SK-N-SH (cell line): Measurements from ENCODE around the gene NCKAP5. TPM values are rescaled to one million over a fixed set of nuclear protein-coding genes. Genes with fewer than 3 reads are reported as not detected.
A peak's percentile ranks its signal among the peaks of the same experiment; 100 is the strongest.

ENCODE experiments used
- CTCF ChIA-PET: fragments of 300-600, 350-600 bp; formaldehyde crosslinking; extraction: SDS; loops from one replicate; lab custom pipeline; 2021; lab: Yijun Ruan, JAX
- POLR2A ChIA-PET: fragments of 350-600 bp; sonication (Branson Sonifier 250); formaldehyde crosslinking; extraction: SDS; loops from one replicate; lab custom pipeline; 2020; ENCODE audit warnings: antibody characterized with exemption, inconsistent platforms; lab: Yijun Ruan, JAX
- DNase-seq: peaks from one replicate; pipeline ENCODE4 v3.0.0; 2012
- H2AFZ ChIP-seq: fragments of 200-600 bp; sonication (generic); 2 replicates; pipeline ENCODE4 v1.8.1; 2016; ENCODE audit warnings: antibody characterized with exemption, mild to moderate bottlenecking, low read depth
- H3F3A ChIP-seq: fragments of 200-600 bp; sonication (generic); replicated peaks from 2 replicates; pipeline ENCODE3; 2016; ENCODE audit warnings: antibody characterized with exemption, mild to moderate bottlenecking; ENCODE audit not compliant: insufficient read depth
- H3K27ac ChIP-seq, 2 experiments: fragments of 200-500 bp in 1 of 2; fragments of 200-600 bp in 1 of 2; sonication (Bioruptor generic) in 1 of 2; sonication (generic), shearing (Covaris generic) in 1 of 2; 2 replicates each; pipeline versions ENCODE4 v1.5.1 to v1.6.1; 2014 to 2016; ENCODE audit warnings: low read depth in 2 of 2, inconsistent platforms in 1 of 2, low read length in 1 of 2, mild to moderate bottlenecking in 1 of 2, mixed read lengths in 1 of 2
- H3K27me3 ChIP-seq: fragments of 200-600 bp; sonication (generic), shearing (Covaris generic); 2 replicates; pipeline ENCODE4 v1.6.1; 2016; ENCODE audit warnings: mixed run types; ENCODE audit not compliant: insufficient read depth
- H3K36me3 ChIP-seq, 2 experiments: fragments of 200-500 bp in 1 of 2; fragments of 200-600 bp in 1 of 2; sonication (Bioruptor generic) in 1 of 2; sonication (generic) in 1 of 2; replicated peaks in 1 of 2; 2 replicates each; pipeline versions ENCODE3 to v1.5.1; 2014 to 2016; ENCODE audit warnings: low read length in 1 of 2, mild to moderate bottlenecking in 1 of 2; ENCODE audit not compliant: insufficient read depth in 2 of 2, control insufficient read depth in 1 of 2
- H3K4me1 ChIP-seq, 2 experiments: fragments of 200-500 bp in 1 of 2; fragments of 200-600 bp in 1 of 2; sonication (Bioruptor generic) in 1 of 2; sonication (generic), shearing (Covaris generic) in 1 of 2; 2 replicates each; pipeline versions ENCODE4 v1.5.1 to v1.6.1; 2014 to 2016; ENCODE audit warnings: low read depth in 1 of 2, low read length in 1 of 2, mixed run types in 1 of 2; ENCODE audit not compliant: insufficient read depth in 2 of 2, control insufficient read depth in 1 of 2
- H3K4me2 ChIP-seq: fragments of 200-600 bp; sonication (generic), shearing (Covaris generic); 2 replicates; pipeline ENCODE4 v1.6.1; 2017; ENCODE audit warnings: mixed run types
- H3K4me3 ChIP-seq, 2 experiments: fragments of 200-500 bp in 1 of 2; fragments of 200-600 bp in 1 of 2; sonication (Bioruptor generic) in 1 of 2; sonication (generic), shearing (Covaris generic) in 1 of 2; 2 replicates each; pipeline versions ENCODE4 v1.5.1 to v1.8.1; 2014 to 2016; ENCODE audit warnings: low read depth in 2 of 2, inconsistent platforms in 1 of 2, low read length in 1 of 2, mild to moderate bottlenecking in 1 of 2, mixed read lengths in 1 of 2, moderate library complexity in 1 of 2
- H3K79me2 ChIP-seq: fragments of 200-600 bp; sonication (generic); 2 replicates; pipeline ENCODE4 v1.8.1; 2017; ENCODE audit warnings: mild to moderate bottlenecking; ENCODE audit not compliant: insufficient read depth
- H3K9ac ChIP-seq: fragments of 200-600 bp; sonication (generic); 2 replicates; pipeline ENCODE4 v1.6.1; 2017; ENCODE audit warnings: mixed run types
- H3K9me2 ChIP-seq: fragments of 200-600 bp; sonication (generic); 2 replicates; pipeline ENCODE4 v1.6.1; 2017; ENCODE audit warnings: mixed run types
- H3K9me3 ChIP-seq: fragments of 200-600 bp; sonication (generic); 2 replicates; pipeline ENCODE4 v1.6.1; 2017; ENCODE audit warnings: mixed run types, mild to moderate bottlenecking, moderate library complexity
- H4K20me1 ChIP-seq: fragments of 200-600 bp; sonication (generic); 2 replicates; pipeline ENCODE4 v1.6.1; 2017; ENCODE audit warnings: mild to moderate bottlenecking, mixed run types; ENCODE audit not compliant: insufficient read depth
- CTCF ChIP-seq: fragments of 200-600 bp; sonication (generic); IDR thresholded peaks from 2 replicates; pipeline ENCODE4 v1.6.1; 2017; ENCODE audit warnings: antibody characterized with exemption, mild to moderate bottlenecking, moderate library complexity
- EZH2phosphoT487 ChIP-seq: fragments of 200-600 bp; sonication (generic); IDR thresholded peaks from 2 replicates; pipeline ENCODE4 v1.6.1; 2017; ENCODE audit warnings: low read depth, mixed run types, mild to moderate bottlenecking, antibody characterized with exemption, moderate library complexity, borderline replicate concordance
- FOXJ3 ChIP-seq: sonication (generic); formaldehyde crosslinking; IDR thresholded peaks from 2 replicates; pipeline ENCODE4 v1.5.1; 2020; ENCODE audit warnings: mild to moderate bottlenecking, missing genetic modification reagents
- IRF3 ChIP-seq: fragments of 150-350 bp; IDR thresholded peaks from 2 replicates; pipeline ENCODE4 v1.6.1; 2016; ENCODE audit warnings: mild to moderate bottlenecking, low read depth, low read length
- JUND ChIP-seq: IDR thresholded peaks from 2 replicates; pipeline ENCODE4 v1.4.0; 2012
- MEF2A ChIP-seq: IDR thresholded peaks from 2 replicates; pipeline ENCODE4 v1.4.0; 2012; ENCODE audit warnings: low read depth, borderline replicate concordance
- NFIC ChIP-seq: IDR thresholded peaks from 2 replicates; pipeline ENCODE4 v1.4.0; 2012; ENCODE audit warnings: borderline replicate concordance
- RCOR1 ChIP-seq: fragments of 150-350 bp; IDR thresholded peaks from 2 replicates; pipeline ENCODE4 v1.6.1; 2017; ENCODE audit warnings: antibody characterized with exemption, low read length
- REST ChIP-seq: IDR thresholded peaks from 2 replicates; pipeline ENCODE4 v1.6.1; 2012; ENCODE audit warnings: mild to moderate bottlenecking, low read depth, low read length, moderate library complexity
- TAF1 ChIP-seq: IDR thresholded peaks from 2 replicates; pipeline ENCODE4 v1.6.1; 2012; ENCODE audit warnings: low read depth, mild to moderate bottlenecking, low read length, moderate library complexity, borderline replicate concordance
- TCF12 ChIP-seq: IDR thresholded peaks from 2 replicates; pipeline ENCODE4 v1.4.0; 2012
- USF2 ChIP-seq: fragments of 150-350 bp; IDR thresholded peaks from 2 replicates; pipeline ENCODE4 v1.6.1; 2017; ENCODE audit warnings: antibody characterized with exemption, low read length, low read depth, borderline replicate concordance
- WGBS: methylation state at CpG from one replicate; pipeline ENCODE4 v1.1.6; 2017; ENCODE audit warnings: low lambda C conversion rate; 5-methylcytosine and 5-hydroxymethylcytosine counted together
- polyA plus RNA-seq, 3 experiments: library from polyadenylated mRNA; depleted of rRNA; stranded (reverse); fragments of >200 nt; gene quantifications; 2 replicates each; pipeline ENCODE4 v1.2.3, GENCODE V29; 2012

The NCKAP5 gene
- polyA plus RNA-seq, 1 of the 3 experiments (the other 2 are of a cell fraction): 0.02 TPM

GRCh38 chr2:133063775-133064174 lies 504.5 kb downstream of the NCKAP5 start:
- Histone ChIP-seq H3K27ac (no peak overlapping the region), H3K36me3 (no peaks in the 10 kb centered on the region), H3K9ac (no peak overlapping the region), H3K27me3 (no peaks in the 10 kb centered on the region), H3K4me3 (no peak overlapping the region), H3K9me2 (no peaks in the 10 kb centered on the region), H3K9me3 (no peaks in the 10 kb centered on the region), H3K4me2 (no peak overlapping the region), H2AFZ (no peak overlapping the region), H3F3A (no peaks in the 10 kb centered on the region), H3K4me1 (no peaks in the 10 kb centered on the region; a peak in 1 of 4 replicates), H4K20me1 (no peaks in the 10 kb centered on the region), H3K79me2 (no peaks in the 10 kb centered on the region)
- WGBS: 29% methylated on average over 4 of the region's 4 CpGs
- ChIA-PET POLR2A (no interaction called here), CTCF (no interaction called here)
- TF ChIP-seq CTCF (no peak), REST (peak; percentile 96)
- no peak for DNase-seq

- Histone ChIP-seq H4K20me1 (no peaks in the 10 kb centered on the region), H3K27me3 (no peaks in the 10 kb centered on the region), H3K27ac (no peak overlapping the region), H3K9ac (no peak overlapping the region), H3K36me3 (no peaks in the 10 kb centered on the region), H3K9me2 (no peaks in the 10 kb centered on the region), H3K4me1 (no peaks in the 10 kb centered on the region; a peak in 1 of 4 replicates), H3F3A (no peaks in the 10 kb centered on the region), H2AFZ (no peak overlapping the region)
- WGBS: 59% methylated on average over 2 of the region's 2 CpGs
- DNase-seq: no peak
- TF ChIP-seq JUND: no peak
- no peak for TF ChIP-seq USF2
- TF ChIP-seq TCF12: no peak
- TF ChIP-seq NFIC: no peak
- TF ChIP-seq EZH2phosphoT487: no peak
- no peak for TF ChIP-seq TAF1
- no peak for TF ChIP-seq RCOR1
- no peak for TF ChIP-seq IRF3
- TF ChIP-seq MEF2A: no peak
- no peak for TF ChIP-seq FOXJ3
- TF ChIP-seq, all 33 proteins: peak for 0
- H3K79me2 ChIP-seq: no peaks in the 10 kb centered on the region
- no peaks in the 10 kb centered on the region for H3K9me3 ChIP-seq
- ChIA-PET CTCF (interaction anchor here (0.5 kb wide), 1 partner anchor 52 kb away, joined by 3 read pairs; no protein-coding TSS in a partner anchor), POLR2A (no interaction called here)
- no peak overlapping the region for H3K4me2 ChIP-seq
- no peak overlapping the region for H3K4me3 ChIP-seq
Measured at GRCh38 chr2:133062931-133063665, 505.2 kb downstream of the NCKAP5 start.
